AG09319 (cell line): ENCODE data around the gene FRMD4B.

Experiments used
- DNase-seq: peaks from one replicate; pipeline ENCODE4 v3.0.0-alpha.2; 2010; ENCODE audit warnings: low read depth; ENCODE audit errors: extremely low read depth
- CTCF ChIP-seq: IDR thresholded peaks from 2 replicates; pipeline ENCODE4 v1.5.1; 2011; ENCODE audit warnings: low read depth, mild to moderate bottlenecking, inconsistent platforms, low read length, moderate library complexity

The FRMD4B gene

DNA sequence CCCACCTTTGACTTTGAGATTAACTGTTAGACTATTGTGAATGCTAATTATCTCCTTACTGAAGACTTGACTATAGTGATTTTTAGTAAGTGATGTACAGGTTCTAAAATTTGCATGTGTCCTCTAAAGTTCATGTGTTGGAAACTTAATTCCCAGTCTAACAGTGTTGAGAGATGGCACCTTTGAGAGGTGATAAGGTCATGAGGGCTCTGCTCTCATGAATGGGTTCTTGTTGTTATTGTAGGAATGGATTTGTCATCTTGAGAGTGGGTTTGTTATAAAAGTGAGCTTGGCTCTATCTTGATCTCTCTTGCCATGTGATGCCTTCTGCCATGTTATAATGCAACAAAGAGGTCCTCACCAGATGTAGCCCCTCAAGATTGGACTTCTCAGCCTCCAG is 244.6 kb downstream of the FRMD4B start:
- TF ChIP-seq CTCF: no peak
- no peak for DNase-seq

DNA sequence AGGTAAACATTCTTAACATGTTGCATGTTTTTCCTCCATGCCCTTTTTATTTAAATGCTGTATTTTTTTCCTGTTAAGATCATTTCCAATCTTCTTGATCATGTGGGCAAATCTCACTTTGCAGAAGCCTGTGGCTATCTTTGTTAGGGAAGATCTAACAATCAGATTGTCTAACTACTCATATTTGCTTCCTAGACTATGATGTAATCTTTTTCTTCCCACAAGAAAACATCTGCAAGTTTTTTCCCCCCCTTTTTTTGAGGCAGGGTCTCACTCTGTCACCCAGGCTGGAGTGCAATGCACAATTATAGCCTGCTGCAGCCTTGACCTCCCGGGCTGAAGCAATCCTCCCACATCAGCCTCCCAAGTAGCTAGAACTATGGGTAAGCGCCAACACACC is 248.5 kb downstream of the FRMD4B start:
- no peak for TF ChIP-seq CTCF
- DNase-seq: no peak

DNA sequence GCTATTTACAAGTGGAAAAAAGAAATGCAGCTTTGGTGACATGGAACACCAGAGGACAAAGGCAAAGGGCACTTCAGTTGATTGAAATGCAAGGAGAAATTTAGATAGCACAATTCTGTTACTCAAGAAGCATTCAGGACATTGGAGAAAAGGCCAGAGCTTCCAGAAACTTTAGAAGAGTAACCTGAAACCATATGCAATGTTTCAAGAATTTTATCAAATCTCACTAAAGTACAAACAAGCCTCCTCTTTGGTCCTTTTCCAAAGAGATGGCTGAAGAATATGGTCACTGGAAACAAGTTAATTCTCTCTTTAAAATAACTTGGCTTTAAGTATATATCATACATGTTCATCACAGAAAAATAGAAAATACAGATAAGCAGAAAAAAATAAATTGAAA is 248.9 kb downstream of the FRMD4B start:
- TF ChIP-seq CTCF: no peak
- DNase-seq: no peak

- DNase-seq: no peak
- no peak for TF ChIP-seq CTCF
Measured at GRCh38 chr3:69130689-69131088, 255.2 kb downstream of the FRMD4B start.

DNA sequence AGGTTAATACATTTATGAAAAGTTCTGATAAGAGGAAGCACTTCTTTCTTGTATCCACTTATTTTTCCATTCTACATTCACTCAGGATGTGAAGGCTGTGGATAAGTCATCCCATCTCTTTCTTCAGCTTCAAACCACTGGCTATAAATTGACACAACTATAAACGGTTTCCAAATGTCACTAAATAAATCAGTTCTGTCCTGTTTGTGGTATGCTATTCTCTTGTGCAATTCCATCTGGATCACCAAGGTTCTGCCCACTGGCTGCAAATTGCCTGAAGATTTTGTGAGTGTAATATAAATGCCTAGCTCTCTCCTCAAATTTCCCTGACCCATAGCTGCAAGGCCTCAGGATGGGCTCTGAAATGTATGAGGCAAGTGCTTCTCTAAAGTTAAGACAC is 256.4 kb downstream of the FRMD4B start:
- TF ChIP-seq CTCF: no peak
- no peak for DNase-seq

- TF ChIP-seq CTCF: no peak
- DNase-seq: no peak
Measured at GRCh38 chr3:69128509-69128908, 257.4 kb downstream of the FRMD4B start.

GRCh38 chr3:69126999-69127398 is 258.9 kb downstream of the FRMD4B start:
- TF ChIP-seq CTCF: no peak
- DNase-seq: no peak

DNA sequence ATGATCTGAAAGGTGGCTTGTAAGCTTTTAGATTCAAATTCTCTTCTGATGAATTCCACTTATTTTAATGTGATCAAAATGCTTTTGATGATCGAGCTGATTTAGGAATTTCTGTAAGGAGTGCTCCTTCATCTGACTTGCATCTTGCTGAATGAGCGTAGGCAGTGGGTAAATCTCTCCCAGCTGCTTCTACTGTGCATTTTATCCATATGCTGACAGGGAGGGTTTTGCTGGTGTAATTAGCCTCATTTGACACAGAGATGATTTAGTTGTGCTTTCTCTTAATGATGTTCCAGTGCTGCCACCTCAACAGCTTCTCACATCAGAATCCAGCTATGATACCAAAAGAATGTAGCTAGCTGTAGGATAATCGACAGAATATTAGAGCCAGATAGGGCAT is 259.7 kb downstream of the FRMD4B start:
- DNase-seq: no peak
- no peak for TF ChIP-seq CTCF
